Esophagus muscularis mucosa (tissue), 4 donors: Measurements from ENCODE around the gene PLXNA4. TPM values are rescaled to one million over a fixed set of nuclear protein-coding genes. Genes with fewer than 3 reads are reported as not detected.

ENCODE experiments used
- DNase-seq: peaks from one replicate; pipeline ENCODE4 v3.0.0-alpha.2; 2017; ENCODE audit errors: extremely low spot score
- H3K27ac ChIP-seq, 4 donors: fragments of 200-600 bp; sonication (generic); replicated peaks in 1 of 4; 1 replicate in 3 of 4; 2 replicates in 1 of 4; pipeline ENCODE4 v1.5.1; 2016 to 2019; ENCODE audit warnings: mild to moderate bottlenecking in 1 of 4
- H3K27me3 ChIP-seq, 4 donors: fragments of 200-600 bp; sonication (generic); one replicate each; pipeline versions ENCODE4 v1.5.1 to v1.6.0; 2016 to 2019
- H3K36me3 ChIP-seq, 4 donors: fragments of 200-600 bp; sonication (generic); one replicate each; pipeline ENCODE4 v1.5.1; 2016 to 2019
- H3K4me1 ChIP-seq, 4 donors: fragments of 200-600 bp; sonication (generic); one replicate each; pipeline ENCODE4 v1.5.1; 2016 to 2019
- H3K4me3 ChIP-seq, 4 donors: fragments of 200-600 bp; sonication (generic); 1 replicate in 2 of 4; 2 replicates in 2 of 4; pipeline ENCODE4 v1.5.1; 2016 to 2019; ENCODE audit warnings: mild to moderate bottlenecking in 4 of 4, moderate library complexity in 1 of 4
- H3K9me3 ChIP-seq, 4 donors: fragments of 200-600 bp; sonication (generic); 1 replicate in 3 of 4; 2 replicates in 1 of 4; pipeline ENCODE4 v1.5.1; 2016 to 2019
- CTCF ChIP-seq, 3 experiments: fragments of 200-600 bp in 2 of 3; fragments of 450-650 bp in 1 of 3; sonication (generic) in 2 of 3; IDR thresholded peaks; one replicate each; pipeline ENCODE4 v1.5.1; 2017 to 2019; ENCODE audit warnings: antibody characterized with exemption in 3 of 3, mild to moderate bottlenecking in 2 of 3, moderate library complexity in 1 of 3
- EP300 ChIP-seq: sonication (generic); formaldehyde crosslinking; IDR thresholded peaks from one replicate; pipeline ENCODE4 v1.6.1; 2017; ENCODE audit warnings: antibody characterized with exemption
- POLR2A ChIP-seq: fragments of 450-650 bp; IDR thresholded peaks from one replicate; pipeline ENCODE4 v1.6.1; 2017; ENCODE audit warnings: antibody characterized with exemption, moderate library complexity, mild to moderate bottlenecking, low read depth
- POLR2AphosphoS5 ChIP-seq, 2 donors: sonication (generic); formaldehyde crosslinking; IDR thresholded peaks; one replicate each; pipeline ENCODE4 v1.6.1; 2017; ENCODE audit warnings: antibody characterized with exemption in 2 of 2
- WGBS: methylation state at CpG from one replicate; pipeline ENCODE4 v1.1.5; 2018; 5-methylcytosine and 5-hydroxymethylcytosine counted together
- intact Hi-C: fragments of 100-400 bp; cut with DNase I; formaldehyde crosslinking; loops from one replicate; pipeline ENCODE4 v1.15.1; 2023
- total RNA-seq, 4 donors: library from RNA; depleted of rRNA; stranded (reverse); fragments of >200 nt; gene quantifications; one replicate each; pipeline versions ENCODE4 v1.1.0 to v1.2.1, GENCODE V29; 2016

The PLXNA4 gene
- total RNA-seq, 4 donors from 2014 or later = 5.0 to 9.5 (median 6.6) TPM

GRCh38 chr7:132438926-132439325 is 137.3 kb downstream of the PLXNA4 start:
- Histone ChIP-seq H3K4me3 (no peak overlapping the region), H3K36me3 (no peaks in the 10 kb centered on the region), H3K4me1 (peaks cover 13 to 33% (median 25%) of the 10 kb centered on the region in 4 donors), H3K9me3 (no peaks in the 10 kb centered on the region), H3K27ac (no peak overlapping the region), H3K27me3 (no peaks in the 10 kb centered on the region)
- TF ChIP-seq POLR2AphosphoS5 (IDR thresholded peaks at IDR 0.05) (no peak), POLR2A (no peak), EP300 (no peak), CTCF (IDR thresholded peaks at IDR 0.05) (no peak)
- no peak for DNase-seq
- intact Hi-C loops = no loop called here
- 83% methylated on average over 6 of the region's 8 CpGs for WGBS

- Histone ChIP-seq H3K36me3 (no peaks in the 10 kb centered on the region), H3K4me3 (no peak overlapping the region), H3K27ac (no peak overlapping the region), H3K27me3 (no peaks in the 10 kb centered on the region), H3K9me3 (no peaks in the 10 kb centered on the region), H3K4me1 (peaks cover 13 to 33% (median 25%) of the 10 kb centered on the region in 4 donors)
- no peak for TF ChIP-seq CTCF (IDR thresholded peaks at IDR 0.05)
- TF ChIP-seq EP300 = no peak
- TF ChIP-seq POLR2A = no peak
- no peak for TF ChIP-seq POLR2AphosphoS5 (IDR thresholded peaks at IDR 0.05)
- DNase-seq = no peak
- intact Hi-C loops = no loop called here
- 77% methylated on average over 5 of the region's 5 CpGs for WGBS
These were observed 138.5 kb downstream of the PLXNA4 start for GRCh38 chr7:132437730-132438129.

GRCh38 chr7:132436121-132436520 is 140.1 kb downstream of the PLXNA4 start:
- no peak for DNase-seq
- 69% methylated on average over 6 of the region's 8 CpGs for WGBS
- H3K27ac ChIP-seq = no peak overlapping the region
- no peak for TF ChIP-seq EP300
- no peak for TF ChIP-seq CTCF (IDR thresholded peaks at IDR 0.05)
- TF ChIP-seq POLR2A = no peak
- no peak for TF ChIP-seq POLR2AphosphoS5 (IDR thresholded peaks at IDR 0.05)
- H3K36me3 ChIP-seq = no peaks in the 10 kb centered on the region
- H3K9me3 ChIP-seq = no peaks in the 10 kb centered on the region
- H3K27me3 ChIP-seq = no peaks in the 10 kb centered on the region
- intact Hi-C loops = no loop called here
- H3K4me1 ChIP-seq = peaks cover 13 to 32% (median 25%) of the 10 kb centered on the region in 4 donors
- H3K4me3 ChIP-seq = no peak overlapping the region

GRCh38 chr7:132435016-132435990 is 141.0 kb downstream of the PLXNA4 start:
- H3K36me3 ChIP-seq = no peaks in the 10 kb centered on the region
- no peak overlapping the region for H3K27ac ChIP-seq
- TF ChIP-seq EP300 (no peak), CTCF (IDR thresholded peaks at IDR 0.05) (no peak), POLR2AphosphoS5 (IDR thresholded peaks at IDR 0.05) (no peak), POLR2A (no peak)
- intact Hi-C loops = no loop called here
- no peak for DNase-seq
- WGBS = 71% methylated on average over 14 of the region's 18 CpGs
- no peaks in the 10 kb centered on the region for H3K9me3 ChIP-seq
- no peaks in the 10 kb centered on the region for H3K27me3 ChIP-seq
- no peak overlapping the region for H3K4me3 ChIP-seq
- H3K4me1 ChIP-seq = peaks cover 13 to 39% (median 25%) of the 10 kb centered on the region in 4 donors
